Liver (tissue), 9 donors: Measurements from ENCODE around the gene PTP4A1. TPM values are rescaled to one million over a fixed set of nuclear protein-coding genes. Genes with fewer than 3 reads are reported as not detected.

Experiments
- DNase-seq: peaks from one replicate; pipeline ENCODE4 v3.0.0-alpha.2; 2017; ENCODE audit warnings: low spot score
- H3K27ac ChIP-seq, 2 donors: one replicate each; pipeline ENCODE4 v1.7.0; 2013; ENCODE audit warnings: inconsistent platforms in 2 of 2, low read length in 2 of 2, control low read depth in 1 of 2, low read depth in 1 of 2, mild to moderate bottlenecking in 1 of 2
- H3K27me3 ChIP-seq, 4 donors: one replicate each; pipeline versions ENCODE4 v1.6.1 to v1.7.0; 2013; ENCODE audit warnings: low read length in 3 of 4, inconsistent platforms in 1 of 4, mild to moderate bottlenecking in 1 of 4, moderate library complexity in 1 of 4; ENCODE audit not compliant: control insufficient read depth in 4 of 4, insufficient read depth in 4 of 4
- H3K36me3 ChIP-seq, 4 donors: one replicate each; pipeline versions ENCODE4 v1.6.1 to v1.7.0; 2013; ENCODE audit warnings: low read length in 3 of 4, mild to moderate bottlenecking in 3 of 4, low read depth in 1 of 4, moderate library complexity in 1 of 4; ENCODE audit not compliant: control insufficient read depth in 4 of 4, insufficient read depth in 3 of 4
- H3K4me1 ChIP-seq, 4 donors: one replicate each; pipeline versions ENCODE4 v1.6.1 to v1.7.0; 2013; ENCODE audit warnings: low read length in 3 of 4, mild to moderate bottlenecking in 3 of 4, moderate library complexity in 1 of 4; ENCODE audit not compliant: control insufficient read depth in 4 of 4, insufficient read depth in 4 of 4
- H3K4me3 ChIP-seq, 3 donors: one replicate each; pipeline versions ENCODE4 v1.6.1 to v1.7.0; 2013; ENCODE audit warnings: low read length in 3 of 3, control low read depth in 1 of 3, low read depth in 1 of 3, mild to moderate bottlenecking in 1 of 3
- H3K9ac ChIP-seq, 2 donors: one replicate each; pipeline ENCODE4 v1.7.0; 2013; ENCODE audit warnings: low read length in 2 of 2, mild to moderate bottlenecking in 2 of 2, moderate library complexity in 2 of 2, control low read depth in 1 of 2, low read depth in 1 of 2
- H3K9me3 ChIP-seq, 4 donors: one replicate each; pipeline versions ENCODE4 v1.6.1 to v1.7.0; 2013; ENCODE audit warnings: low read length in 3 of 4; ENCODE audit not compliant: control insufficient read depth in 4 of 4
- FOXA2 ChIP-seq: IDR thresholded peaks from 2 replicates; pipeline ENCODE4 v1.6.1; 2016; ENCODE audit warnings: antibody characterized with exemption
- JUND ChIP-seq, 2 donors: IDR thresholded peaks; 2 replicates each; pipeline ENCODE4 v1.6.1; 2016; ENCODE audit warnings: antibody characterized with exemption in 2 of 2
- RAD21 ChIP-seq, 2 donors: IDR thresholded peaks; 2 replicates each; pipeline ENCODE4 v1.6.1; 2016; ENCODE audit warnings: antibody characterized with exemption in 2 of 2, mild to moderate bottlenecking in 2 of 2
- SP1 ChIP-seq: IDR thresholded peaks from 2 replicates; pipeline ENCODE4 v1.6.1; 2018; ENCODE audit warnings: antibody characterized with exemption, mild to moderate bottlenecking
- TAF1 ChIP-seq: conservative IDR thresholded peaks from 2 replicates; pipeline ENCODE4 v1.6.1; 2016; ENCODE audit warnings: antibody characterized with exemption, mild to moderate bottlenecking
- YY1 ChIP-seq: IDR thresholded peaks from 2 replicates; pipeline ENCODE4 v1.6.1; 2016; ENCODE audit warnings: antibody characterized with exemption, mild to moderate bottlenecking
- WGBS: extraction: QIAGEN DNeasy Blood & Tissue Kit; methylation state at CpG from one replicate; pipeline ENCODE4 v1.1.7; 2013; 5-methylcytosine and 5-hydroxymethylcytosine counted together
- polyA plus RNA-seq, 2 donors: library from polyadenylated mRNA; stranded (reverse) in 1 of 2; unstranded in 1 of 2; fragments of 200-250 nt in 1 of 2; fragments of >200 nt in 1 of 2; fragmentation: Nextera tagmentation in 1 of 2; extraction: Ambion mirVana in 1 of 2; gene quantifications; one replicate each; pipeline versions ENCODE4 v1.2.1 to v1.2.3, GENCODE V29; 2013 to 2015
- total RNA-seq, 2 donors: library from RNA; depleted of rRNA; stranded (reverse); fragments of >200 nt; gene quantifications; one replicate each; pipeline ENCODE4 v1.2.3, GENCODE V29; 2014
- TF ChIP-seq, protein P1 (sequence below): IDR thresholded peaks from 2 replicates; pipeline ENCODE4 v1.6.1; 2016; ENCODE audit warnings: antibody characterized with exemption
- TF ChIP-seq, protein P2 (sequence below): IDR thresholded peaks from 2 replicates; pipeline ENCODE4 v1.6.1; 2016; ENCODE audit warnings: antibody characterized with exemption
- TF ChIP-seq, protein P3 (sequence below): IDR thresholded peaks from 2 replicates; pipeline ENCODE4 v1.6.1; 2016; ENCODE audit warnings: antibody characterized with exemption, mild to moderate bottlenecking
- donor health status: healthy.
- donor health status: healthy.
- donor health status: healthy.
- donor health status: healthy.
- donor health status: healthy.

Gene PTP4A1
- total and polyA plus RNA-seq, 4 donors, result 34.3 to 237 (median 152) TPM

DNA sequence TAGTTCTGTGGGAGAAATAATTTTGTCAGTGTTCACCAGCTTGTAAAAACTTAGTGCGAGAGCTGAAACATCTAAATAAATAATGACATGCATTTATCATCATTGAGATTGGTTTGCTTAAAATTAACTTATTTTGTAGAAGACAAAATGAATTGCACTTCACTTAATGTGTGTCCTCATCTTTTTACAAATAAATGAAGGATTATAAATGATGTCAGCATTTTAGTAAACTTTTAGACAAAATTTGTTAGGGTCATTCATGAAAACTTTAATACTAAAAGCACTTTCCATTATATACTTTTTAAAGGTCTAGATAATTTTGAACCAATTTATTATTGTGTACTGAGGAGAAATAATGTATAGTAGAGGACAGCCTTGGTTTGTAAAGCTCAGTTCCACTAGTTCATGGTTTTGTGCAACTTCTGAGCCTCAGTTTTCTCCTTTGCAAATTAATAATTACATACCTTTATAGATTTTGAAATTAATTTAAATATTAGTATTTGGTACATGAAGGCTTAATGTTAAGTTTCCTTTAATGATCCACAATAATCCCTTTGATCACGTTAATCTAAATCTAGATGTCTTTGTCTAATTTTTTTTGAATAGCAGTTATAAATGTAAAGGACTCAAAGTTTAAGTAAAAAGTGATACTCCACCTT lies 9.2 kb downstream of the PTP4A1 start:
- no peak overlapping the region for H3K27ac ChIP-seq
- peaks cover 1 to 56% (median 37%) of the 10 kb centered on the region in 4 donors for H3K36me3 ChIP-seq
- no peaks in the 10 kb centered on the region for H3K27me3 ChIP-seq
- no peak overlapping the region for H3K4me3 ChIP-seq
- WGBS, result 95% methylated on average over 2 of the region's 2 CpGs
- DNase-seq, result no peak
- no peaks in the 10 kb centered on the region for H3K9me3 ChIP-seq
- peaks cover 0 to 8% (median under 1%) of the 10 kb centered on the region in 4 donors for H3K4me1 ChIP-seq
- TF ChIP-seq, protein P1, sequence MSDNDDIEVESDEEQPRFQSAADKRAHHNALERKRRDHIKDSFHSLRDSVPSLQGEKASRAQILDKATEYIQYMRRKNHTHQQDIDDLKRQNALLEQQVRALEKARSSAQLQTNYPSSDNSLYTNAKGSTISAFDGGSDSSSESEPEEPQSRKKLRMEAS, result no peak
- peak; percentile 27 for TF ChIP-seq FOXA2
- H3K9ac ChIP-seq, result no peak overlapping the region

DNA sequence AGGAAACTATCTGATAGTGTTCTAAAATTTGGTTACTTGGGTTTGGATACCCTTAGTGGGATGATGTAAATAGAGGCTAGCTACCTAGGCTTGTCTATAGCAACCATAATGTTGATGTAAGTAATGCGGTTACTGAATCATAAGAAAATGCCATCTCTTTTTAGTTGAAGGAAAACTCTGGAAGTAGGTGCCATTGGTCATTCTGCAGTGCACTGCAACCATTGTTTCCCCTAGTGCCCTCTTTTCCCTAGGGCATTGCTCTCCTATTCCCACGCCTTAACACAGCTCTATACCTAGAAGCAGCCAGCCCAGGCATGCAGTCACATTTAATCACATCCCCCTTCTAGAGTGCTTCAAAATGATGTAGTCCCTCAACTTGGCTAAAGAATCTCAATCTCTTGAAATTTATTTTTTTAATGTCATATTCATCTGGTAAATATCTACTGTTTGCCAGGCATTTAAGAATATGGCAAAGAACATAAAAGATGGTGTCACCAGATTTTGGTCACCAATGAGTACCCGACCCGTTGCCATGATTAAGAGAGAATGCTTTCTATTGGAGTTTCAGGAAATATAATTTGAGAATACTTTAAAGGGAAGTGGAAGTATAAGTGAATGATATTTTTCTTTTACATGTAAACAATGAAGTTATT lies 10.4 kb downstream of the PTP4A1 start:
- Histone ChIP-seq H3K9ac (no peak overlapping the region), H3K27me3 (no peaks in the 10 kb centered on the region), H3K4me3 (no peak overlapping the region), H3K9me3 (no peaks in the 10 kb centered on the region), H3K27ac (peak overlapping the region in 1 of 2 donors; percentile 1), H3K4me1 (no peaks in the 10 kb centered on the region), H3K36me3 (peaks cover 1 to 49% (median 31%) of the 10 kb centered on the region in 4 donors)
- 86% methylated on average over 4 of the region's 4 CpGs for WGBS
- DNase-seq, result no peak
- TF ChIP-seq TAF1 (no peak), JUND (IDR thresholded peaks at IDR 0.05) (no peak), YY1 (peak; percentile 13), SP1 (peak; percentile 10)
- TF ChIP-seq, protein P2, sequence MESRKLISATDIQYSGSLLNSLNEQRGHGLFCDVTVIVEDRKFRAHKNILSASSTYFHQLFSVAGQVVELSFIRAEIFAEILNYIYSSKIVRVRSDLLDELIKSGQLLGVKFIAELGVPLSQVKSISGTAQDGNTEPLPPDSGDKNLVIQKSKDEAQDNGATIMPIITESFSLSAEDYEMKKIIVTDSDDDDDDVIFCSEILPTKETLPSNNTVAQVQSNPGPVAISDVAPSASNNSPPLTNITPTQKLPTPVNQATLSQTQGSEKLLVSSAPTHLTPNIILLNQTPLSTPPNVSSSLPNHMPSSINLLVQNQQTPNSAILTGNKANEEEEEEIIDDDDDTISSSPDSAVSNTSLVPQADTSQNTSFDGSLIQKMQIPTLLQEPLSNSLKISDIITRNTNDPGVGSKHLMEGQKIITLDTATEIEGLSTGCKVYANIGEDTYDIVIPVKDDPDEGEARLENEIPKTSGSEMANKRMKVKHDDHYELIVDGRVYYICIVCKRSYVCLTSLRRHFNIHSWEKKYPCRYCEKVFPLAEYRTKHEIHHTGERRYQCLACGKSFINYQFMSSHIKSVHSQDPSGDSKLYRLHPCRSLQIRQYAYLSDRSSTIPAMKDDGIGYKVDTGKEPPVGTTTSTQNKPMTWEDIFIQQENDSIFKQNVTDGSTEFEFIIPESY, result peak; percentile 30

DNA sequence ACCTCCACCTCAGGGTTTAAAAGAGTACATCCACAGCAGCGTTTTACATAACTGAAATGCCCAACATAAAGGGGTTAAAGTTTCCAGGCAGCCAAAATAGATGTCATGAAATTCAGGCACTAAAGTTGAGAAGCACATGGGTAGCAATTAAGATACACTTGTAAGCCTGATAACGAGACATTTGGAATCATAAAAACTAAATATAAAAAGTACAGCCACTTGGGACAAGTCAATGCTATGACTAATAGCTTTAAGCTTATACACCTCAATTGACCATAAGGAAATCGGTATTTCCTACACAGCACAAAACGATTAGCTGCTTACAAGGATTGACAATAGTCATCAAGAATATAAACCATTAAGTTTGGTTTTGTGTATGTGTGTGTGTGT lies 11.8 kb downstream of the PTP4A1 start:
- peak overlapping the region; percentile 27 to 68 for H3K27ac ChIP-seq
- no peak for DNase-seq
- WGBS, result 60% methylated on average over 4 of the region's 4 CpGs

More for the DNA sequence above, 11.8 kb downstream of the PTP4A1 start:
- Histone ChIP-seq H3K4me3 (no peak overlapping the region), H3K9ac (no peak overlapping the region), H3K9me3 (no peaks in the 10 kb centered on the region), H3K4me1 (no peaks in the 10 kb centered on the region), H3K36me3 (peaks cover 1 to 41% (median 19%) of the 10 kb centered on the region in 4 donors), H3K27me3 (no peaks in the 10 kb centered on the region)
- TF ChIP-seq YY1 (peak; percentile 9), FOXA2 (no peak), RAD21 (IDR thresholded peaks at IDR 0.05) (no peak)
- TF ChIP-seq, protein P3, sequence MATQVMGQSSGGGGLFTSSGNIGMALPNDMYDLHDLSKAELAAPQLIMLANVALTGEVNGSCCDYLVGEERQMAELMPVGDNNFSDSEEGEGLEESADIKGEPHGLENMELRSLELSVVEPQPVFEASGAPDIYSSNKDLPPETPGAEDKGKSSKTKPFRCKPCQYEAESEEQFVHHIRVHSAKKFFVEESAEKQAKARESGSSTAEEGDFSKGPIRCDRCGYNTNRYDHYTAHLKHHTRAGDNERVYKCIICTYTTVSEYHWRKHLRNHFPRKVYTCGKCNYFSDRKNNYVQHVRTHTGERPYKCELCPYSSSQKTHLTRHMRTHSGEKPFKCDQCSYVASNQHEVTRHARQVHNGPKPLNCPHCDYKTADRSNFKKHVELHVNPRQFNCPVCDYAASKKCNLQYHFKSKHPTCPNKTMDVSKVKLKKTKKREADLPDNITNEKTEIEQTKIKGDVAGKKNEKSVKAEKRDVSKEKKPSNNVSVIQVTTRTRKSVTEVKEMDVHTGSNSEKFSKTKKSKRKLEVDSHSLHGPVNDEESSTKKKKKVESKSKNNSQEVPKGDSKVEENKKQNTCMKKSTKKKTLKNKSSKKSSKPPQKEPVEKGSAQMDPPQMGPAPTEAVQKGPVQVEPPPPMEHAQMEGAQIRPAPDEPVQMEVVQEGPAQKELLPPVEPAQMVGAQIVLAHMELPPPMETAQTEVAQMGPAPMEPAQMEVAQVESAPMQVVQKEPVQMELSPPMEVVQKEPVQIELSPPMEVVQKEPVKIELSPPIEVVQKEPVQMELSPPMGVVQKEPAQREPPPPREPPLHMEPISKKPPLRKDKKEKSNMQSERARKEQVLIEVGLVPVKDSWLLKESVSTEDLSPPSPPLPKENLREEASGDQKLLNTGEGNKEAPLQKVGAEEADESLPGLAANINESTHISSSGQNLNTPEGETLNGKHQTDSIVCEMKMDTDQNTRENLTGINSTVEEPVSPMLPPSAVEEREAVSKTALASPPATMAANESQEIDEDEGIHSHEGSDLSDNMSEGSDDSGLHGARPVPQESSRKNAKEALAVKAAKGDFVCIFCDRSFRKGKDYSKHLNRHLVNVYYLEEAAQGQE, result no peak
